OCI-LY7 (cell line): ENCODE measurements around the gene ARHGAP42. TPM values are rescaled to one million over a fixed set of nuclear protein-coding genes. Genes with fewer than 3 reads are reported as not detected.

ENCODE experiments used
- BruUV-seq: library from RNA; stranded (reverse); fragments of 400-500 nt; replicated peaks from 2 replicates; lab custom pipeline; 2021; lab: Mats Ljungman, UMichigan
- CTCF ChIA-PET: fragments of 300-600 bp; sonication (Branson Sonifier 250); formaldehyde crosslinking; loops from one replicate; lab custom pipeline; 2022; ENCODE audit warnings: antibody characterized with exemption; ENCODE audit not compliant: unreplicated experiment; lab: Charles Lee
- POLR2A ChIA-PET: fragments of 300-600 bp; sonication (Branson Sonifier 250); formaldehyde crosslinking; loops from one replicate; lab custom pipeline; 2022; ENCODE audit warnings: antibody characterized with exemption; lab: Charles Lee
- DNase-seq: peaks from one replicate; pipeline ENCODE4 v3.0.0-alpha.2; 2015; ENCODE audit warnings: low spot score
- H2AFZ ChIP-seq: fragments of 200-600 bp; sonication (generic), shearing (Covaris generic); 2 replicates; pipeline ENCODE4 v1.6.1; 2014; ENCODE audit warnings: mild to moderate bottlenecking, antibody characterized with exemption, low read length, moderate library complexity
- H3K27ac ChIP-seq: fragments of 200-600 bp; sonication (generic); 2 replicates; pipeline ENCODE4 v1.5.1; 2014; ENCODE audit warnings: mixed run types, low read depth, mild to moderate bottlenecking, moderate library complexity, low read length, inconsistent platforms; ENCODE audit not compliant: poor library complexity, severe bottlenecking
- H3K36me3 ChIP-seq: fragments of 200-600 bp; sonication (generic); 2 replicates; pipeline ENCODE4 v1.6.1; 2014; ENCODE audit warnings: mild to moderate bottlenecking, antibody characterized with exemption, low read length, moderate library complexity, mixed read lengths; ENCODE audit not compliant: insufficient read depth
- H3K4me1 ChIP-seq: fragments of 200-600 bp; sonication (generic); 2 replicates; pipeline ENCODE4 v1.5.1; 2014; ENCODE audit warnings: mild to moderate bottlenecking, low read length; ENCODE audit not compliant: insufficient read depth, poor library complexity, severe bottlenecking
- H3K4me2 ChIP-seq: fragments of 200-600 bp; sonication (generic); 2 replicates; pipeline ENCODE4 v1.6.1; 2014; ENCODE audit warnings: mild to moderate bottlenecking, low read length
- H3K4me3 ChIP-seq: fragments of 200-600 bp; sonication (generic); 2 replicates; pipeline ENCODE4 v1.5.1; 2014; ENCODE audit warnings: mild to moderate bottlenecking, low read depth, low read length; ENCODE audit not compliant: poor library complexity, severe bottlenecking
- H3K79me2 ChIP-seq: fragments of 200-600 bp; sonication (generic); 2 replicates; pipeline ENCODE4 v1.6.1; 2016; ENCODE audit warnings: low read depth, mild to moderate bottlenecking, low read length, moderate library complexity, mixed read lengths; ENCODE audit not compliant: insufficient read depth
- H3K9me2 ChIP-seq: fragments of 200-600 bp; sonication (generic); 2 replicates; pipeline ENCODE4 v1.6.1; 2016; ENCODE audit warnings: mild to moderate bottlenecking, low read length, mixed read lengths; ENCODE audit not compliant: insufficient read depth
- H3K9me3 ChIP-seq: fragments of 200-600 bp; sonication (generic); 2 replicates; pipeline ENCODE4 v1.6.1; 2014; ENCODE audit warnings: mild to moderate bottlenecking, mixed run types, low read length, mixed read lengths
- H4K20me1 ChIP-seq: fragments of 200-600 bp; sonication (generic); 2 replicates; pipeline ENCODE4 v1.6.1; 2014; ENCODE audit warnings: mild to moderate bottlenecking, antibody characterized with exemption, low read length, moderate library complexity, mixed read lengths; ENCODE audit not compliant: insufficient read depth
- CTCF ChIP-seq: fragments of 200-600 bp; sonication (generic); conservative IDR thresholded peaks from 2 replicates; pipeline ENCODE4 v1.5.1; 2014; ENCODE audit warnings: mild to moderate bottlenecking, antibody characterized with exemption, low read length, moderate library complexity, mixed read lengths
- EZH2phosphoT487 ChIP-seq: fragments of 200-600 bp; sonication (generic); IDR thresholded peaks from 2 replicates; pipeline ENCODE4 v1.6.1; 2018; ENCODE audit warnings: low read depth, borderline replicate concordance, mild to moderate bottlenecking, mixed run types, antibody characterized with exemption, low read length, moderate library complexity, mixed read lengths
- intact Hi-C: fragments of 100-400 bp; cut with micrococcal nuclease; formaldehyde crosslinking; loops from one replicate; pipeline ENCODE4 v1.10.0; 2022; ENCODE audit not compliant: unreplicated experiment
- total RNA-seq, 2 experiments: library from RNA; depleted of rRNA in 1 of 2; stranded (reverse); fragments of >200 nt in 1 of 2; shearing (Covaris generic) in 1 of 2; gene quantifications; 2 replicates each; pipeline ENCODE4 v1.2.3, GENCODE V29; 2014 to 2022

The ARHGAP42 gene
- total RNA-seq, 2 experiments from 2014 or later, result not detected

- Histone ChIP-seq H3K27ac (no peak overlapping the region), H2AFZ (no peak overlapping the region), H3K4me2 (no peak overlapping the region), H3K79me2 (no peaks in the 10 kb centered on the region), H4K20me1 (no peaks in the 10 kb centered on the region), H3K9me3 (no peaks in the 10 kb centered on the region), H3K9me2 (no peaks in the 10 kb centered on the region), H3K4me1 (no peaks in the 10 kb centered on the region), H3K4me3 (no peak overlapping the region), H3K36me3 (no peaks in the 10 kb centered on the region)
- DNase-seq, result no peak
- no TSS peak for BruUV-seq
- TF ChIP-seq EZH2phosphoT487, result no peak
- no peak for TF ChIP-seq CTCF
- intact Hi-C loops, result no loop called here
- CTCF ChIA-PET, result no interaction called here
- POLR2A ChIA-PET, result interaction anchor here (0.5 to 1.3 kb wide), 3 partner anchors 29 to 132 kb away, joined by 3 to 5 read pairs (median 3); no protein-coding TSS in a partner anchor
These were observed 162.2 kb downstream of the ARHGAP42 start for GRCh38 chr11:100849009-100849900.

- CTCF ChIA-PET, result no interaction called here
- Histone ChIP-seq H2AFZ (no peak overlapping the region), H3K4me1 (no peaks in the 10 kb centered on the region), H3K9me3 (no peaks in the 10 kb centered on the region), H4K20me1 (no peaks in the 10 kb centered on the region), H3K4me2 (no peak overlapping the region), H3K9me2 (no peaks in the 10 kb centered on the region), H3K36me3 (no peaks in the 10 kb centered on the region), H3K79me2 (no peaks in the 10 kb centered on the region), H3K27ac (no peak overlapping the region), H3K4me3 (no peak overlapping the region)
- BruUV-seq, result no TSS peak
- DNase-seq, result no peak
- intact Hi-C loops, result no loop called here
- TF ChIP-seq CTCF (no peak), EZH2phosphoT487 (no peak)
- POLR2A ChIA-PET, result interaction anchor here (0.5 kb wide), 1 partner anchor 68 kb away, joined by 3 read pairs; no protein-coding TSS in a partner anchor
These were observed 162.8 kb downstream of the ARHGAP42 start for GRCh38 chr11:100849901-100850235.

DNA sequence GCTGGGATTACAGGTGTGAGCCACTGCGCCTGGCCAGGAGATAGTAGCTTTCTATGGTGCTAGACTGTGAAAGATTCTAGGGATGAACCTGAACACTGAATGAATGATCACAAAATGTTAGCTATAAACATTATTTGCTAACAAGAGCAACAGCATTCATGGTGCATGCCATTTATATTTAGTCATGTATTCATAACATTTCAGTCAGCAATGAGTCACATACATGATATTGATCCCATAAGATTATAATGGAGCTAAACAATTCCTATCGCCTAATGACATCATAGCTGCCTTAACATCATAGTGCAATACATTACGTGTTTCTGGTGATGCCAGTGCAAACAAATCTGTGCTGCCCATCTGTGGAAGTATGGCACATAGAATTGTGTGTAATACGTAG is 164.1 kb downstream of the ARHGAP42 start:
- no peak for DNase-seq
- Histone ChIP-seq H3K36me3 (no peaks in the 10 kb centered on the region), H3K4me2 (no peak overlapping the region), H3K79me2 (no peaks in the 10 kb centered on the region), H3K4me1 (no peaks in the 10 kb centered on the region), H2AFZ (no peak overlapping the region), H3K4me3 (no peak overlapping the region), H3K27ac (no peak overlapping the region), H4K20me1 (no peaks in the 10 kb centered on the region), H3K9me2 (no peaks in the 10 kb centered on the region), H3K9me3 (no peaks in the 10 kb centered on the region)
- TF ChIP-seq EZH2phosphoT487 (no peak), CTCF (no peak)
- POLR2A ChIA-PET, result interaction anchor here (0.6 to 0.9 kb wide), 3 partner anchors 10 to 295 kb away, joined by 3 read pairs; no protein-coding TSS in a partner anchor
- BruUV-seq, result no TSS peak
- intact Hi-C loops, result no loop called here
- CTCF ChIA-PET, result no interaction called here
